HL-60 (cell line): ENCODE measurements around the gene SLC25A12.

Experiments used
- DNase-seq, 2 experiments: peaks; one replicate each; pipeline ENCODE4 v3.0.0-alpha.2; 2010 to 2020; ENCODE audit warnings: low read depth in 1 of 2, low spot score in 1 of 2
- H3K27ac ChIP-seq: fragments of 250-450 bp; sonication (Bioruptor Pico); replicated peaks from 2 replicates; pipeline ENCODE4 v1.5.1; 2020; ENCODE audit warnings: mild to moderate bottlenecking, moderate library complexity
- H3K27me3 ChIP-seq: fragments of 250-450 bp; sonication (Bioruptor Pico); 2 replicates; pipeline ENCODE4 v1.5.1; 2021; ENCODE audit warnings: mild to moderate bottlenecking, moderate library complexity; ENCODE audit not compliant: insufficient read depth, poor library complexity, severe bottlenecking
- H3K4me3 ChIP-seq: replicated peaks from 2 replicates; pipeline ENCODE4 v1.5.1; 2011; ENCODE audit warnings: mild to moderate bottlenecking, control low read depth, low read length; ENCODE audit not compliant: insufficient read depth
- GABPA ChIP-seq: IDR thresholded peaks from 2 replicates; pipeline ENCODE4 v1.6.1; 2012; ENCODE audit warnings: low read depth
- POLR2AphosphoS5 ChIP-seq: IDR thresholded peaks from 2 replicates; pipeline ENCODE4 v1.6.1; 2012; ENCODE audit warnings: low read depth
- SPI1 ChIP-seq: IDR thresholded peaks from 2 replicates; pipeline ENCODE4 v1.6.1; 2012; ENCODE audit warnings: low read depth, mild to moderate bottlenecking, borderline replicate concordance
- TF ChIP-seq, protein P1 (sequence below): IDR thresholded peaks from one replicate; pipeline ENCODE4 v1.5.1; 2011; ENCODE audit warnings: low read length, control low read depth, inconsistent platforms; ENCODE audit not compliant: insufficient read depth
- TF ChIP-seq, protein P2 (sequence below): IDR thresholded peaks from 2 replicates; pipeline ENCODE4 v1.6.1; 2012; ENCODE audit warnings: low read depth; ENCODE audit not compliant: insufficient replicate concordance

SLC25A12 gene

DNA sequence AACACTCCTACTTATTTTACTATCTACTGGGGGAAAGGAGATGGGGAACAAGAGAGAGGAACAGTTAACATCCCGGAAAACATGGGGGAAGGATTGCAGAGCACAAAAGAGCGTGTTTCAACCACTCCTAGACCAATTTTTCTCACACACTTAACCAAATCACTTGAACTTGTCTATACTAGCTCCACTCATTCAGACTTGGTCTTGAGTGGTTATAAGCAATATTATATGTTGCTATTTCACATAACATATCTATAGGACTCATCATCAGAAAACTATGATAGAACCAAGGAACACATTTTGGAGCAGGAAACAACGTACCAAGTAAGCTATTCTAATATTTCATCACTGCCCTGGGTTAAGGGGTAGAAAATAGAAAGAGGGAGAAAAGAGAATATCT, 31.5 kb downstream of the SLC25A12 start:
- H3K4me3 ChIP-seq, result no peak overlapping the region
- TF ChIP-seq SPI1, result no peak
- TF ChIP-seq GABPA, result no peak
- no peak for TF ChIP-seq POLR2AphosphoS5
- TF ChIP-seq, protein P1, sequence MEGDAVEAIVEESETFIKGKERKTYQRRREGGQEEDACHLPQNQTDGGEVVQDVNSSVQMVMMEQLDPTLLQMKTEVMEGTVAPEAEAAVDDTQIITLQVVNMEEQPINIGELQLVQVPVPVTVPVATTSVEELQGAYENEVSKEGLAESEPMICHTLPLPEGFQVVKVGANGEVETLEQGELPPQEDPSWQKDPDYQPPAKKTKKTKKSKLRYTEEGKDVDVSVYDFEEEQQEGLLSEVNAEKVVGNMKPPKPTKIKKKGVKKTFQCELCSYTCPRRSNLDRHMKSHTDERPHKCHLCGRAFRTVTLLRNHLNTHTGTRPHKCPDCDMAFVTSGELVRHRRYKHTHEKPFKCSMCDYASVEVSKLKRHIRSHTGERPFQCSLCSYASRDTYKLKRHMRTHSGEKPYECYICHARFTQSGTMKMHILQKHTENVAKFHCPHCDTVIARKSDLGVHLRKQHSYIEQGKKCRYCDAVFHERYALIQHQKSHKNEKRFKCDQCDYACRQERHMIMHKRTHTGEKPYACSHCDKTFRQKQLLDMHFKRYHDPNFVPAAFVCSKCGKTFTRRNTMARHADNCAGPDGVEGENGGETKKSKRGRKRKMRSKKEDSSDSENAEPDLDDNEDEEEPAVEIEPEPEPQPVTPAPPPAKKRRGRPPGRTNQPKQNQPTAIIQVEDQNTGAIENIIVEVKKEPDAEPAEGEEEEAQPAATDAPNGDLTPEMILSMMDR, result no peak
- TF ChIP-seq, protein P2, sequence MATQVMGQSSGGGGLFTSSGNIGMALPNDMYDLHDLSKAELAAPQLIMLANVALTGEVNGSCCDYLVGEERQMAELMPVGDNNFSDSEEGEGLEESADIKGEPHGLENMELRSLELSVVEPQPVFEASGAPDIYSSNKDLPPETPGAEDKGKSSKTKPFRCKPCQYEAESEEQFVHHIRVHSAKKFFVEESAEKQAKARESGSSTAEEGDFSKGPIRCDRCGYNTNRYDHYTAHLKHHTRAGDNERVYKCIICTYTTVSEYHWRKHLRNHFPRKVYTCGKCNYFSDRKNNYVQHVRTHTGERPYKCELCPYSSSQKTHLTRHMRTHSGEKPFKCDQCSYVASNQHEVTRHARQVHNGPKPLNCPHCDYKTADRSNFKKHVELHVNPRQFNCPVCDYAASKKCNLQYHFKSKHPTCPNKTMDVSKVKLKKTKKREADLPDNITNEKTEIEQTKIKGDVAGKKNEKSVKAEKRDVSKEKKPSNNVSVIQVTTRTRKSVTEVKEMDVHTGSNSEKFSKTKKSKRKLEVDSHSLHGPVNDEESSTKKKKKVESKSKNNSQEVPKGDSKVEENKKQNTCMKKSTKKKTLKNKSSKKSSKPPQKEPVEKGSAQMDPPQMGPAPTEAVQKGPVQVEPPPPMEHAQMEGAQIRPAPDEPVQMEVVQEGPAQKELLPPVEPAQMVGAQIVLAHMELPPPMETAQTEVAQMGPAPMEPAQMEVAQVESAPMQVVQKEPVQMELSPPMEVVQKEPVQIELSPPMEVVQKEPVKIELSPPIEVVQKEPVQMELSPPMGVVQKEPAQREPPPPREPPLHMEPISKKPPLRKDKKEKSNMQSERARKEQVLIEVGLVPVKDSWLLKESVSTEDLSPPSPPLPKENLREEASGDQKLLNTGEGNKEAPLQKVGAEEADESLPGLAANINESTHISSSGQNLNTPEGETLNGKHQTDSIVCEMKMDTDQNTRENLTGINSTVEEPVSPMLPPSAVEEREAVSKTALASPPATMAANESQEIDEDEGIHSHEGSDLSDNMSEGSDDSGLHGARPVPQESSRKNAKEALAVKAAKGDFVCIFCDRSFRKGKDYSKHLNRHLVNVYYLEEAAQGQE, result no peak
- no peak overlapping the region for H3K27ac ChIP-seq
- no peaks in the 10 kb centered on the region for H3K27me3 ChIP-seq
- DNase-seq, result no peak

DNA sequence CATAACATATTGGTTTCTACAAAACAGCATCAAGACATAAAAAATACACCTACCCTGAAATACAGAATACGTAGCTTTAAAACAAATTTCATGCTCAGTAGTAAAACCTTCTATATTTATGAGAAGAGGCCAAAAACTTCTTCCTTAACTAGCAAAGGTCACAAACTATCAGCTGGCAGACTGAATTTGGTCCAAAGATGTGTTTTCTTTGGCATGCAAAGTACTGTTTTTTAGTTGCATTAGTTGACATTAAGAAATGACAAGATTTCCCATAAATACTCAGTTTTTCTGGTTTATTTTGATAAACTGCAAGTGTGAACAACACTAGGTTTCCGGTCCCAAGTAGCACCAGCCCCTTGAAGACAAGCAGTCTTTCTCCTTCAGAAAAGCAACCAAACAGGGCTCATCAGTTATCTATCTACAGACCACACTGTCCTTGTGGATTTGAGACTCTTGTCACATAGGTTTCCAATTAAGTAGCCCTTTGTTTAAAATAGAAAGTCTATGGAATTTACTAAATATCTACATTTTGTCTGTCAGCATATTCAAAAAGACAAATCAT, 35.6 kb downstream of the SLC25A12 start:
- DNase-seq, result no peak
- Histone ChIP-seq H3K27me3 (no peaks in the 10 kb centered on the region), H3K27ac (no peak overlapping the region), H3K4me3 (no peak overlapping the region)
- TF ChIP-seq GABPA (no peak), SPI1 (no peak), POLR2AphosphoS5 (no peak)
- TF ChIP-seq, protein P2, result no peak
- TF ChIP-seq, protein P1, result no peak

DNA sequence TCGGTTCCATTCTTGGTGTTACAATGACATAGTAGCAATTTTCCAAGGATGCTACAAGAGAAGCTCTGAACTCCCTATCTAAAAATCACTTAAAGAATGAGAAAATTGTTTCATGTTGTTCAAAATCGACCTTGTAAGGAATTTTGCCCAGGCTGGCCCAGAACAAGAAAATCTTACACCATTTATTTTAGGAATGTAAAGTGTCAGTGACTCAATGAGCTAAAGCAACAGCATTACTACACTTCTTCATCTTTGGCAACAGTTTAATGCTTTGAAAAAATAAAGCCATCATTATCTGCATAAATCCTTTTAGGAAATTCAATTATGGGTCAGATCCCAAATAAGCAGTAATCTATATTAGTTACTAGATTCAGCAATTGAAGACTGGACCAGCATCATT, 38.6 kb downstream of the SLC25A12 start:
- TF ChIP-seq, protein P2, result no peak
- TF ChIP-seq SPI1, result no peak
- TF ChIP-seq, protein P1, result no peak
- TF ChIP-seq GABPA, result no peak
- no peak for TF ChIP-seq POLR2AphosphoS5
- no peak for DNase-seq
- Histone ChIP-seq H3K27ac (no peak overlapping the region), H3K4me3 (no peak overlapping the region), H3K27me3 (no peaks in the 10 kb centered on the region)
